Measurements from ENCODE around the gene MZF1. TPM values are rescaled to one million over a fixed set of nuclear protein-coding genes. Genes with fewer than 3 reads are reported as not detected.
A peak's percentile ranks its signal among the peaks of the same experiment; 100 is the strongest.

MZF1 gene
- total and polyA plus RNA-seq, 10 of the 15 experiments (the other 5 are each of a cell fraction or from before 2014, with no cell fraction given): 0.38 to 14.7 (median 7.2) TPM

GRCh38 chr19:58563034-58563573 is 10.0 kb downstream of the MZF1 start (continued):
- TF ChIP-seq ZBTB11 (CRISPR knock-in tag; IDR thresholded peaks at IDR 0.05): no peak
- TF ChIP-seq IKZF1 (conservative IDR thresholded peaks at IDR 0.05): no peak; the same call in 1 of the 2 replicates
- TF ChIP-seq CREB1 (IDR thresholded peaks at IDR 0.05; ENCODE audit: low read depth): no peak

- ChIA-PET POLR2A (interaction anchor here (1.3 to 4.7 kb wide), 3 partner anchors 8 to 42 kb away, joined by 3 to 46 read pairs (median 10); partner anchors contain the start of genes MZF1 and ZBTB45), SMC1A (ENCODE audit: uncharacterized antibody, unreplicated experiment) (interaction anchor here (1.0 to 1.3 kb wide), 2 partner anchors 17 to 35 kb away, joined by 3 read pairs; no protein-coding TSS in a partner anchor), RAD21 (ENCODE audit: unreplicated experiment) (no interaction called here), CTCF (interaction anchor here (1.0 to 1.4 kb wide), 3 partner anchors 10 to 41 kb away, joined by 3 to 4 read pairs (median 3); no protein-coding TSS in a partner anchor)
- in situ Hi-C loops (cut with MboI) (no loop called here), intact Hi-C loops (cut with micrococcal nuclease; ENCODE audit: unreplicated experiment) (no loop called here)
- H3K27ac ChIP-seq (ENCODE audit: control insufficient read depth, insufficient read depth): 0 out of 2 replicates have a peak overlapping the region, but pooled peaks have one; percentile 24
- H3K4me3 ChIP-seq: peak overlapping the region; percentile 60; the same call in 1 of the 2 replicates
- no peaks in the 10 kb centered on the region for H4K20me1 ChIP-seq (ENCODE audit: control insufficient read depth, insufficient read depth)
- peak; percentile 6 for ATAC-seq
- peak overlapping the region; percentile 97 for H3K4me2 ChIP-seq (ENCODE audit: control insufficient read depth, insufficient read depth)
- peaks cover 28% of the 10 kb centered on the region for H3K4me1 ChIP-seq (ENCODE audit: control insufficient read depth, insufficient read depth, low read length)
- no peaks in the 10 kb centered on the region for H3K9me3 ChIP-seq (replicated peaks; ENCODE audit: control insufficient read depth, insufficient read depth, low read length)
- H2AFZ ChIP-seq (ENCODE audit: control insufficient read depth, low read depth, low read length): peak overlapping the region; percentile 45
- H3K36me3 ChIP-seq (ENCODE audit: control insufficient read depth in 2 of 2, insufficient read depth in 2 of 2, low read length in 1 of 2): no peaks in the 10 kb centered on the region; a peak in 1 of 4 replicates
- no peak for DNase-seq (ENCODE audit: low read depth, low spot score)
- 22% methylated on average over 97 of the region's 107 CpGs for WGBS (ENCODE audit: insufficient coverage, insufficient replicate concordance, low lambda C conversion rate, missing lambda C conversion rate)
- H3K27me3 ChIP-seq (replicated peaks in 1 of 2; ENCODE audit: control insufficient read depth in 2 of 2, insufficient read depth in 2 of 2, low read length in 1 of 2): no peaks in the 10 kb centered on the region
- no peak for FAIRE-seq
- H3K79me2 ChIP-seq (ENCODE audit: control insufficient read depth, insufficient read depth, low read length): peaks cover 10% of the 10 kb centered on the region
- no TSS peak for BruUV-seq (replicated peaks)
- peak overlapping the region; percentile 57 for H3K9ac ChIP-seq (ENCODE audit: control insufficient read depth, insufficient read depth, low read length)
- peak; percentile 75 for TF ChIP-seq POLR2A (IDR thresholded peaks at IDR 0.05; ENCODE audit: low read depth, low read length)
- no peak for TF ChIP-seq LARP7 (IDR thresholded peaks at IDR 0.05)
- TF ChIP-seq PAX5 (IDR thresholded peaks at IDR 0.05; ENCODE audit: borderline replicate concordance, low read depth, low read length): 0 out of 2 replicates have a peak, but pooled peaks have one; percentile 14
- no peak for TF ChIP-seq IKZF2 (IDR thresholded peaks at IDR 0.05)
- no peak for TF ChIP-seq NR2C2 (IDR thresholded peaks at IDR 0.05; ENCODE audit: borderline replicate concordance, control insufficient read depth, insufficient read length, low read depth)
- TF ChIP-seq POU2F2 (IDR thresholded peaks at IDR 0.05; ENCODE audit: borderline replicate concordance, low read depth, low read length): no peak
- TF ChIP-seq BHLHE40 (IDR thresholded peaks at IDR 0.05; ENCODE audit: borderline replicate concordance in 1 of 2, low read depth in 2 of 2, low read length in 1 of 2): peak in 1 of 2 experiments; percentile 26; a peak in 2 of 4 replicates
- no peak for TF ChIP-seq NBN (IDR thresholded peaks at IDR 0.05)
- TF ChIP-seq CTCF (IDR thresholded peaks at IDR 0.05 in 2 of 3, conservative IDR thresholded peaks at IDR 0.05 in 1 of 3; ENCODE audit: control insufficient read depth in 2 of 3, extremely low read depth in 1 of 3, insufficient read depth in 1 of 3, low read depth in 3 of 3, low read length in 3 of 3): no peak
Observed at GRCh38 chr19:58562122-58563033, 10.8 kb downstream of the MZF1 start.
